ENCODE data around the gene SPEN. TPM values are rescaled to one million over a fixed set of nuclear protein-coding genes. Genes with fewer than 3 reads are reported as not detected.
A peak's percentile ranks its signal among the peaks of the same experiment; 100 is the strongest.

SPEN gene
- total and polyA plus RNA-seq, 9 of the 15 experiments (the other 6 are each of a cell fraction or from before 2014, with no cell fraction given), result 5.7 to 87.5 (median 27.2) TPM

GRCh38 chr1:15948595-15949452 lies 101.3 kb downstream of the SPEN start (continued):
- TF ChIP-seq, protein P1, sequence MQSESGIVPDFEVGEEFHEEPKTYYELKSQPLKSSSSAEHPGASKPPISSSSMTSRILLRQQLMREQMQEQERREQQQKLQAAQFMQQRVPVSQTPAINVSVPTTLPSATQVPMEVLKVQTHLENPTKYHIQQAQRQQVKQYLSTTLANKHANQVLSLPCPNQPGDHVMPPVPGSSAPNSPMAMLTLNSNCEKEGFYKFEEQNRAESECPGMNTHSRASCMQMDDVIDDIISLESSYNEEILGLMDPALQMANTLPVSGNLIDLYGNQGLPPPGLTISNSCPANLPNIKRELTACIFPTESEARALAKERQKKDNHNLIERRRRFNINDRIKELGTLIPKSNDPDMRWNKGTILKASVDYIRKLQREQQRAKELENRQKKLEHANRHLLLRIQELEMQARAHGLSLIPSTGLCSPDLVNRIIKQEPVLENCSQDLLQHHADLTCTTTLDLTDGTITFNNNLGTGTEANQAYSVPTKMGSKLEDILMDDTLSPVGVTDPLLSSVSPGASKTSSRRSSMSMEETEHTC (IDR thresholded peaks at IDR 0.05), result no peak
- TF ChIP-seq MAFG (tag; conservative IDR thresholded peaks at IDR 0.05) (no peak), NFIC (IDR thresholded peaks at IDR 0.05) (peak; percentile 77), CEBPG (CRISPR knock-in tag; IDR thresholded peaks at IDR 0.05) (peak; percentile 51; the same call in 1 of the 2 replicates), CEBPG (tag; conservative IDR thresholded peaks at IDR 0.05 in 1 of 2, IDR thresholded peaks at IDR 0.05 in 1 of 2) (peak in 1 of 2 experiments; percentile 59; a peak in 2 of 4 replicates), ZC3H4 (CRISPR knock-in tag; IDR thresholded peaks at IDR 0.05; ENCODE audit: borderline replicate concordance) (no peak), SRF (CRISPR knock-in tag; IDR thresholded peaks at IDR 0.05) (peak in 1 of 2 experiments; percentile 50; a peak in 1 of 4 replicates), ZNF146 (CRISPR knock-in tag; IDR thresholded peaks at IDR 0.05; ENCODE audit: unreplicated experiment) (no peak), UBTF (IDR thresholded peaks at IDR 0.05; ENCODE audit: borderline replicate concordance in 1 of 2, low read depth in 2 of 2, low read length in 2 of 2) (0 out of 4 replicates have a peak, but pooled peaks of 1 of the 2 experiments have one; percentile 15), CTBP1 (IDR thresholded peaks at IDR 0.05; ENCODE audit: borderline replicate concordance) (no peak)
- TF ChIP-seq, protein P2, sequence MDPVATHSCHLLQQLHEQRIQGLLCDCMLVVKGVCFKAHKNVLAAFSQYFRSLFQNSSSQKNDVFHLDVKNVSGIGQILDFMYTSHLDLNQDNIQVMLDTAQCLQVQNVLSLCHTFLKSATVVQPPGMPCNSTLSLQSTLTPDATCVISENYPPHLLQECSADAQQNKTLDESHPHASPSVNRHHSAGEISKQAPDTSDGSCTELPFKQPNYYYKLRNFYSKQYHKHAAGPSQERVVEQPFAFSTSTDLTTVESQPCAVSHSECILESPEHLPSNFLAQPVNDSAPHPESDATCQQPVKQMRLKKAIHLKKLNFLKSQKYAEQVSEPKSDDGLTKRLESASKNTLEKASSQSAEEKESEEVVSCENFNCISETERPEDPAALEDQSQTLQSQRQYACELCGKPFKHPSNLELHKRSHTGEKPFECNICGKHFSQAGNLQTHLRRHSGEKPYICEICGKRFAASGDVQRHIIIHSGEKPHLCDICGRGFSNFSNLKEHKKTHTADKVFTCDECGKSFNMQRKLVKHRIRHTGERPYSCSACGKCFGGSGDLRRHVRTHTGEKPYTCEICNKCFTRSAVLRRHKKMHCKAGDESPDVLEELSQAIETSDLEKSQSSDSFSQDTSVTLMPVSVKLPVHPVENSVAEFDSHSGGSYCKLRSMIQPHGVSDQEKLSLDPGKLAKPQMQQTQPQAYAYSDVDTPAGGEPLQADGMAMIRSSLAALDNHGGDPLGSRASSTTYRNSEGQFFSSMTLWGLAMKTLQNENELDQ (CRISPR knock-in tag; IDR thresholded peaks at IDR 0.05; ENCODE audit: borderline replicate concordance), result no peak
- TF ChIP-seq, protein P3, sequence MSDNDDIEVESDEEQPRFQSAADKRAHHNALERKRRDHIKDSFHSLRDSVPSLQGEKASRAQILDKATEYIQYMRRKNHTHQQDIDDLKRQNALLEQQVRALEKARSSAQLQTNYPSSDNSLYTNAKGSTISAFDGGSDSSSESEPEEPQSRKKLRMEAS (CRISPR knock-in tag; IDR thresholded peaks at IDR 0.05), result no peak
- TF ChIP-seq, protein P4, sequence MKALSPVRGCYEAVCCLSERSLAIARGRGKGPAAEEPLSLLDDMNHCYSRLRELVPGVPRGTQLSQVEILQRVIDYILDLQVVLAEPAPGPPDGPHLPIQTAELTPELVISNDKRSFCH (CRISPR knock-in tag; IDR thresholded peaks at IDR 0.05), result no peak
- TF ChIP-seq, protein P4 (tag; IDR thresholded peaks at IDR 0.05), result no peak

Data from K562 (cell line).